ENCODE measurements around the gene SPC24.
"Not testable (repeated sequence)": the region's sequence is repeated elsewhere in the genome, so short reads cannot be mapped to it uniquely, and the experiment has no call there.

The SPC24 gene

GRCh38 chr19:11141937-11142527, 13.6 kb downstream of the SPC24 start:
- no peak for DNase-seq (ENCODE audit: low read depth in 1 of 2, low spot score in 1 of 2)
- no peak overlapping the region for H3K4me3 ChIP-seq (replicated peaks; ENCODE audit: insufficient read depth, low read length)
- no peaks in the 10 kb centered on the region for H3K27me3 ChIP-seq (ENCODE audit: insufficient read depth, poor library complexity, severe bottlenecking)
- no peak for TF ChIP-seq POLR2AphosphoS5 (IDR thresholded peaks at IDR 0.05; ENCODE audit: low read depth)
- no peak for TF ChIP-seq CTCF (IDR thresholded peaks at IDR 0.05; ENCODE audit: insufficient read depth, low read length)
- TF ChIP-seq REST (IDR thresholded peaks at IDR 0.05; ENCODE audit: insufficient replicate concordance, low read depth), result no peak
- TF ChIP-seq SPI1 (IDR thresholded peaks at IDR 0.05; ENCODE audit: borderline replicate concordance, low read depth), result no peak
- TF ChIP-seq GABPA (IDR thresholded peaks at IDR 0.05; ENCODE audit: low read depth), result no peak
- no peak overlapping the region for H3K27ac ChIP-seq (replicated peaks)

- no peaks in the 10 kb centered on the region for H3K27me3 ChIP-seq (ENCODE audit: insufficient read depth, poor library complexity, severe bottlenecking)
- no peak overlapping the region for H3K4me3 ChIP-seq (replicated peaks; ENCODE audit: insufficient read depth, low read length)
- TF ChIP-seq POLR2AphosphoS5 (IDR thresholded peaks at IDR 0.05; ENCODE audit: low read depth), result no peak
- TF ChIP-seq GABPA (IDR thresholded peaks at IDR 0.05; ENCODE audit: low read depth), result no peak
- no peak for TF ChIP-seq CTCF (IDR thresholded peaks at IDR 0.05; ENCODE audit: insufficient read depth, low read length)
- TF ChIP-seq REST (IDR thresholded peaks at IDR 0.05; ENCODE audit: insufficient replicate concordance, low read depth), result no peak
- no peak for TF ChIP-seq SPI1 (IDR thresholded peaks at IDR 0.05; ENCODE audit: borderline replicate concordance, low read depth)
- no peak for DNase-seq (ENCODE audit: low read depth in 1 of 2, low spot score in 1 of 2)
- H3K27ac ChIP-seq (replicated peaks), result no peak overlapping the region
Observed at GRCh38 chr19:11140896-11141295, 14.7 kb downstream of the SPC24 start.

GRCh38 chr19:11140023-11140538, 15.5 kb downstream of the SPC24 start:
- not testable (repeated sequence) for H3K4me3 ChIP-seq (replicated peaks; ENCODE audit: insufficient read depth, low read length); H3K27ac ChIP-seq (replicated peaks); H3K27me3 ChIP-seq (ENCODE audit: insufficient read depth, poor library complexity, severe bottlenecking); DNase-seq (ENCODE audit: low read depth in 1 of 2, low spot score in 1 of 2)

GRCh38 chr19:11138601-11139300, 16.8 kb downstream of the SPC24 start:
- H3K27ac ChIP-seq (replicated peaks), result no peak overlapping the region
- no peak for TF ChIP-seq SPI1 (IDR thresholded peaks at IDR 0.05; ENCODE audit: borderline replicate concordance, low read depth)
- TF ChIP-seq CTCF (IDR thresholded peaks at IDR 0.05; ENCODE audit: insufficient read depth, low read length), result no peak
- no peak for TF ChIP-seq GABPA (IDR thresholded peaks at IDR 0.05; ENCODE audit: low read depth)
- no peak for TF ChIP-seq POLR2AphosphoS5 (IDR thresholded peaks at IDR 0.05; ENCODE audit: low read depth)
- no peak for TF ChIP-seq REST (IDR thresholded peaks at IDR 0.05; ENCODE audit: insufficient replicate concordance, low read depth)
- H3K27me3 ChIP-seq (ENCODE audit: insufficient read depth, poor library complexity, severe bottlenecking), result no peaks in the 10 kb centered on the region
- peak in 1 of 2 experiments; percentile 37 for DNase-seq (ENCODE audit: low read depth in 1 of 2, low spot score in 1 of 2)
- H3K4me3 ChIP-seq (replicated peaks; ENCODE audit: insufficient read depth, low read length), result no peak overlapping the region

Measured in HL-60 (cell line).